Measurements from ENCODE around the gene MICAL3.

Gene MICAL3

DNA sequence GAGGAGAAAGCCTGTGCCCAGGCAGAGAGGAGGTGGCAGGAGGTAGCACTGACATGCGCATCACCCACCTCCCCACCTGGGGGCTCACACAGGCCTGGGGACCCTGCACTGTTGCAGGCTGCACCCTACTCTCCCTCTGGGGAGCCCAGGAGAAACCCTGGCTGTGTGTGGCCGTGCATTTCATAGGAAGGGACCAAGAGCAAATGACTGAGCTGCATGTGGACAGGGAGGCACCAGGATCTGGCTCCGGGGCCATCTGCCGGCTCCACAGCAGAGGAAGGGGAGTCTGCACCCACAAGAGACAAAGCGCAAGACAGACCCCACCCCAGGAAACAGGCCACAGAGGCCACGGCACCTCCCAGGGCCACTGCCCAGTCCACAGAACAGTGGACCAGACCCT lies 272.8 kb downstream of the MICAL3 start:
- no peak overlapping the region for H3K4me3 ChIP-seq (replicated peaks; ENCODE audit: low read depth, low read length)
- no peak for DNase-seq (ENCODE audit: extremely low read depth, low read depth)
- TF ChIP-seq, protein P1, sequence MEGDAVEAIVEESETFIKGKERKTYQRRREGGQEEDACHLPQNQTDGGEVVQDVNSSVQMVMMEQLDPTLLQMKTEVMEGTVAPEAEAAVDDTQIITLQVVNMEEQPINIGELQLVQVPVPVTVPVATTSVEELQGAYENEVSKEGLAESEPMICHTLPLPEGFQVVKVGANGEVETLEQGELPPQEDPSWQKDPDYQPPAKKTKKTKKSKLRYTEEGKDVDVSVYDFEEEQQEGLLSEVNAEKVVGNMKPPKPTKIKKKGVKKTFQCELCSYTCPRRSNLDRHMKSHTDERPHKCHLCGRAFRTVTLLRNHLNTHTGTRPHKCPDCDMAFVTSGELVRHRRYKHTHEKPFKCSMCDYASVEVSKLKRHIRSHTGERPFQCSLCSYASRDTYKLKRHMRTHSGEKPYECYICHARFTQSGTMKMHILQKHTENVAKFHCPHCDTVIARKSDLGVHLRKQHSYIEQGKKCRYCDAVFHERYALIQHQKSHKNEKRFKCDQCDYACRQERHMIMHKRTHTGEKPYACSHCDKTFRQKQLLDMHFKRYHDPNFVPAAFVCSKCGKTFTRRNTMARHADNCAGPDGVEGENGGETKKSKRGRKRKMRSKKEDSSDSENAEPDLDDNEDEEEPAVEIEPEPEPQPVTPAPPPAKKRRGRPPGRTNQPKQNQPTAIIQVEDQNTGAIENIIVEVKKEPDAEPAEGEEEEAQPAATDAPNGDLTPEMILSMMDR (IDR thresholded peaks at IDR 0.05; ENCODE audit: low read depth, low read length, missing control alignments) = no peak

DNA sequence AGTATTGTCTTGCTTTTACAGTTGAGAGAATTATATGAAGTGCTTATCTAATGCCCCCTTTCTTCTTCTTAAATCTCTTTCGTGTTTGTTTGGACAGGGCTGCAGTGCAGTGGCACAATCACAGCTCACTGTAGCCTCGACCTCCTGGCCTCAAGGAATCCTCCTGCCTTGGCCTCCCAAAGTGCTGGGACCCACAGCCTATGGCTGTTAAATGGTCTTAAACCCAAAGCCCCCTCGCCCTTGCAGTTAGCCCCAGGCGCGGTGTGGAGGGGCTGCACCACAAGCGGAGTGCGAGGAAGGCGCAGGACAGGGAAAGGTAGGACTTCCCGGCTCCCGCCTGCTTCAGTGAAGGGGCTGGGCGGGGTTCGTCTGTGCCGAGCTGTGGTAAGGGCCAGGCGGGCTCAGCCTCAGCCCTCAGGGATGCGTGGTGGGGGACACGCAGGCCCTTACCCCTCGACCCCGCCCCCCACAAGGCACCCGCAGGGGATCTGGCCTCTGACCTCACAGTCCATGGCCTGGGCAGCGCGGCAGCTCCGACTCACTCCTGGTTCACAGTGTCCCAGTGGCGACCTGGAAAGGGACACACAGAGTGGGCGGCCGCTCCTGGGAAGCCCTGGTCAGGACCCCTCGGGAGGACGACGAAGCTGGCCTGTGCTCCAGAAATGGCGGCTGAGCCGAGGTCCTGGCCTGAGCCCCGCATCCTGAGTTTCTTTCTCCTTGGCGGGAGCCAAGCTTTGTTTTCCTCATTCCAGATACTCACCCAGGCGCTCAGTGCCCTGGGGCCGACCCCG lies 274.6 kb downstream of the MICAL3 start:
- H3K4me3 ChIP-seq (replicated peaks; ENCODE audit: low read depth, low read length) = no peak overlapping the region
- TF ChIP-seq, protein P1 (IDR thresholded peaks at IDR 0.05; ENCODE audit: low read depth, low read length, missing control alignments) = no peak
- no peak for DNase-seq (ENCODE audit: extremely low read depth, low read depth)

DNA sequence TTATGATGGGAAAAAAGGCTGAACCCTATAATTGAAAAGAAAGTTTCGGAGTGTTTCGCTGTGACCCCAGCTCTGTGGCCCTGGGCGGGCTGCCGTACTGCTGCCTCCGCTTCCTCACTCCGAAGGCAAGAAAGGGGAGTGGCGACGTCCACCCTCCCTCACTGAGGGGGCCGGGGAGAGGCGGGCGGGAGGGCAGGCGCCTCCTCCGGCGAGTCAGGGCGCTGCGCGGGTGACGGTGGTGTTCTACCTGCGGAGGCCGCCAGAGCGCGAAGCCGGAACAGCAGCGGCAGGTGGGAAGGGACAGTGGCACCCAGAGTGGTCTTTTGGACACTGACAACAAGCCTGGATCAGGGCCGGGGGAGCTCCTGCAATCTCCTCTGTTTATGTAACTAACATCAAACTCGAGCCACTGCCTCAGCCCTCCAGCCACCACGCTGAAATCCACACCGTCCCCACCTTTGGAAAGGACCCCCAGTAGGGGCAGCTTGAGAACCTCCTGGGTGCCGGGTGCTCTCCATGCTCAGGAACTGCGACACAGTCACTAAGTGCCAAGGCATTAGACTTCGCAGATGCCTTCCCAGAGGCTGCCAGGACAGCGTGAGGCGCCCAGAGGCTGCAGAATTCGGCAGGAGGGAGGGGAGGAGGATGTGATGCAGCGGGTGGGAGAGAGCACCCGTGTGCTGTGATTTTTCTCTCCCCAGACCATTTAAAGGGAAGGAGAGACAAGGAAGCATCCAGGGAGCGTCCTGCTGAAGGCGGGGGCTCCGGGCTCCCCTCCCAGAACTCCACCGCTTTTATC lies 275.6 kb downstream of the MICAL3 start:
- no peak for DNase-seq (ENCODE audit: extremely low read depth, low read depth)
- TF ChIP-seq, protein P1 (IDR thresholded peaks at IDR 0.05; ENCODE audit: low read depth, low read length, missing control alignments) = no peak
- no peak overlapping the region for H3K4me3 ChIP-seq (replicated peaks; ENCODE audit: low read depth, low read length)

DNA sequence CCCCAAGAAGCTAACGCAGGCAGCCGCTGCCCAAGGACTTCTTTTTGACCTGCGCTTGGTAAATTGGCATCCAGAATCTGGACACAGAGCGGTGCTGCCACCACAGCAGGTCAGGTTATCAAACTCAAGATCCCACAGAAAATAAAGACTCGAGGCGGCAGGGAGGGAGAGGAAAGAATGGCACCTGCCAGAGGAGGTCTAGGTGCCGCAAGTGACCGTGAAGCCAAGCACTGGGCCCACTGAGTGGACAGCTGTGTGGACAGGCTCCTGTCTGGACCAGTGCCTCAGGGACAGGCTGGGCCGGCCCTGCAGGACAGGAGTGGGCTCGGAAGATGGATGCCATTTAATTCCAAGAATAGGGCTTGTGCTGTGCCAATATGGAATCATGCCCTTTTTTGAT lies 277.4 kb downstream of the MICAL3 start:
- no peak overlapping the region for H3K4me3 ChIP-seq (replicated peaks; ENCODE audit: low read depth, low read length)
- TF ChIP-seq, protein P1 (IDR thresholded peaks at IDR 0.05; ENCODE audit: low read depth, low read length, missing control alignments) = no peak
- no peak for DNase-seq (ENCODE audit: extremely low read depth, low read depth)

DNA sequence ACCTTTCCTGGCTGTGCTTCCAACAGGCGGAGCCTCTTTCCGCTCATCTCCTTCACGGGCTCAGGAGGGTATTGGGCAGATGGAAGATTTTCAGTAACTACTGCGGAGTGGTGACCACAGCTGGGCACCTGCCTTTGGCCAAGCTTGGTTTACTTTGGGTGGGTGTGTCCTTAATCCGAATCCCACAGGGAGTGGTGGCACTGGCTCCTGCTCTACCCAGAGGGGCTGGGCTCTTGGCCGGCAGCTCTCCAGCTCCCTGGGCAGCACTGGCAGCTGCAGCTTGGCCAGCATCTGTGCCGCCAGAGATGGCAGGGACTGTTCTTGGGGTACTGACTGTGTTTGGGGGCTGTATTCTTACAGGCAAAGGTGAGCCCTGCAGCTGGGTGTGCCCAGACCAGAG lies 279.9 kb downstream of the MICAL3 start:
- DNase-seq (ENCODE audit: extremely low read depth, low read depth) = no peak
- TF ChIP-seq, protein P1 (IDR thresholded peaks at IDR 0.05; ENCODE audit: low read depth, low read length, missing control alignments) = no peak
- no peak overlapping the region for H3K4me3 ChIP-seq (replicated peaks; ENCODE audit: low read depth, low read length)

DNA sequence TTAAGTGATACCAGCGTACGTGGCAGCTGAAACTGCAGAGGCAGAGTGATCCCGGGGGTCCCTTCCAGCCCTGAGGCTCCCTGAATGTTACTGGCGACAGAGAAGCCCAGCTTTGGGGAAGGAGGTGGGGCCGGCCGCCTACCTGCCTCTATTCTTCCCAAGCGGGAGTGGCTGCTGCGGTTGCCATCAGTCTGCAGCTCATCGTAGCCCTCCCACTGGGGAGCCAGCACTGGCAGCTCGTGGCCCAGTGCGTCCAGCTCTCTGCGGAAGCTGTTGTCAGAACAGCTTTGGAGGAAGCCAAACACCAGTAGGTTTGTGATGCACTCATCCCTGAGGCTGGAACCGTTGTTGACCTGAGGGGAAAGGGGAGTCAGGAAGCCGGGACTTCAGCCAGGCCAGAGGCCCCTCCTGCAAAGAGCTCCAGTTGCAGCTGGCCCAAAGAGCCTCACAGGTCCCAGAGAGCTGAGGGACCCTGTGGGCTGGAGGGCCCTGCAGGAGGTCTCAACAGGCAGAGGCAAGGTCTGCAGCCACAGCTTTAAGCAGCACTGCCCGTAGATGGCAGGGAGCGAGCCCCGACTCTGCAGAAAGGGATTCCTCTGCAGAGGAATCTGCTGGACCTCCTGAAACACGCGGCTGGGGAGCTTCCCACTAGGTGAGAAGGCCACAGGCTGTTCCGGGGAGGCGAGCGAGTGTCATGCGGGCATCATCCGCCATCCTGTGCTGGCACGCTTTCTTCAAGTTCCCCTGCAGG lies 280.5 kb downstream of the MICAL3 start:
- TF ChIP-seq, protein P1 (IDR thresholded peaks at IDR 0.05; ENCODE audit: low read depth, low read length, missing control alignments) = no peak
- no peak overlapping the region for H3K4me3 ChIP-seq (replicated peaks; ENCODE audit: low read depth, low read length)
- no peak for DNase-seq (ENCODE audit: extremely low read depth, low read depth)

Data from HFF-Myc (cell line).